T47D (cell line): ENCODE data around the gene ASB18.

Experiments used
- DNase-seq, 2 experiments: peaks; one replicate each; pipeline versions ENCODE4 v3.0.0 to v3.0.0-alpha.2; 2011 to 2012; ENCODE audit warnings: low read depth in 1 of 2, low spot score in 1 of 2
- JUND ChIP-seq: IDR thresholded peaks from 2 replicates; pipeline ENCODE4 v1.6.1; 2012; ENCODE audit warnings: low read depth
- in situ Hi-C: cut with HindIII; loops from 2 replicates; pipeline ENCODE4 v1.10.0; 2016; ENCODE audit warnings: low sequenced_read_pairs, low pct_unique_long_range_greater_than_20kb

Gene ASB18

GRCh38 chr2:236162882-236163470 is 101.2 kb downstream of the ASB18 start:
- in situ Hi-C loops: no loop called here
- DNase-seq: no peak
- TF ChIP-seq JUND: no peak

- no peak for DNase-seq
- no peak for TF ChIP-seq JUND
- in situ Hi-C loops: no loop called here
These were observed 102.0 kb downstream of the ASB18 start for GRCh38 chr2:236162031-236162845.

- TF ChIP-seq JUND: no peak
- DNase-seq: no peak
- in situ Hi-C loops: no loop called here
These were observed 102.7 kb downstream of the ASB18 start for GRCh38 chr2:236161531-236161930.

- in situ Hi-C loops: no loop called here
- no peak for DNase-seq
- TF ChIP-seq JUND: no peak
These were observed 103.1 kb downstream of the ASB18 start for GRCh38 chr2:236161082-236161462.

- no peak for TF ChIP-seq JUND
- in situ Hi-C loops: no loop called here
These were observed 103.7 kb downstream of the ASB18 start for GRCh38 chr2:236160366-236161081.

GRCh38 chr2:236159778-236160170 is 104.4 kb downstream of the ASB18 start:
- no peak for TF ChIP-seq JUND
- no peak for DNase-seq
- in situ Hi-C loops: no loop called here

More at GRCh38 chr2:236160366-236161081, 103.7 kb downstream of the ASB18 start:
- DNase-seq: no peak

GRCh38 chr2:236158969-236159777 is 105.0 kb downstream of the ASB18 start:
- in situ Hi-C loops: no loop called here
- no peak for DNase-seq
- no peak for TF ChIP-seq JUND

GRCh38 chr2:236157815-236158498 is 106.2 kb downstream of the ASB18 start:
- in situ Hi-C loops: no loop called here
- TF ChIP-seq JUND: no peak
- DNase-seq: no peak

- in situ Hi-C loops: no loop called here
- no peak for TF ChIP-seq JUND
- no peak for DNase-seq
These were observed 106.8 kb downstream of the ASB18 start for GRCh38 chr2:236157366-236157765.

GRCh38 chr2:236156860-236157194 is 107.4 kb downstream of the ASB18 start:
- no peak for TF ChIP-seq JUND
- DNase-seq: no peak
- in situ Hi-C loops: no loop called here

GRCh38 chr2:236156095-236156859 is 107.9 kb downstream of the ASB18 start:
- DNase-seq: no peak
- in situ Hi-C loops: no loop called here
- no peak for TF ChIP-seq JUND
